OCI-LY7 (cell line): Measurements from ENCODE around the gene STAG1. TPM values are rescaled to one million over a fixed set of nuclear protein-coding genes. Genes with fewer than 3 reads are reported as not detected.

Experiments used
- BruUV-seq: library from RNA; stranded (reverse); fragments of 400-500 nt; replicated peaks from 2 replicates; lab custom pipeline; 2021; lab: Mats Ljungman, UMichigan
- CTCF ChIA-PET: fragments of 300-600 bp; sonication (Branson Sonifier 250); formaldehyde crosslinking; loops from one replicate; lab custom pipeline; 2022; ENCODE audit warnings: antibody characterized with exemption; ENCODE audit not compliant: unreplicated experiment; lab: Charles Lee
- POLR2A ChIA-PET: fragments of 300-600 bp; sonication (Branson Sonifier 250); formaldehyde crosslinking; loops from one replicate; lab custom pipeline; 2022; ENCODE audit warnings: antibody characterized with exemption; lab: Charles Lee
- DNase-seq: peaks from one replicate; pipeline ENCODE4 v3.0.0-alpha.2; 2015; ENCODE audit warnings: low spot score
- H2AFZ ChIP-seq: fragments of 200-600 bp; sonication (generic), shearing (Covaris generic); 2 replicates; pipeline ENCODE4 v1.6.1; 2014; ENCODE audit warnings: mild to moderate bottlenecking, antibody characterized with exemption, low read length, moderate library complexity
- H3K27ac ChIP-seq: fragments of 200-600 bp; sonication (generic); 2 replicates; pipeline ENCODE4 v1.5.1; 2014; ENCODE audit warnings: mixed run types, low read depth, mild to moderate bottlenecking, moderate library complexity, low read length, inconsistent platforms; ENCODE audit not compliant: poor library complexity, severe bottlenecking
- H3K36me3 ChIP-seq: fragments of 200-600 bp; sonication (generic); 2 replicates; pipeline ENCODE4 v1.6.1; 2014; ENCODE audit warnings: mild to moderate bottlenecking, antibody characterized with exemption, low read length, moderate library complexity, mixed read lengths; ENCODE audit not compliant: insufficient read depth
- H3K4me1 ChIP-seq: fragments of 200-600 bp; sonication (generic); 2 replicates; pipeline ENCODE4 v1.5.1; 2014; ENCODE audit warnings: mild to moderate bottlenecking, low read length; ENCODE audit not compliant: insufficient read depth, poor library complexity, severe bottlenecking
- H3K4me2 ChIP-seq: fragments of 200-600 bp; sonication (generic); 2 replicates; pipeline ENCODE4 v1.6.1; 2014; ENCODE audit warnings: mild to moderate bottlenecking, low read length
- H3K4me3 ChIP-seq: fragments of 200-600 bp; sonication (generic); 2 replicates; pipeline ENCODE4 v1.5.1; 2014; ENCODE audit warnings: mild to moderate bottlenecking, low read depth, low read length; ENCODE audit not compliant: poor library complexity, severe bottlenecking
- H3K79me2 ChIP-seq: fragments of 200-600 bp; sonication (generic); 2 replicates; pipeline ENCODE4 v1.6.1; 2016; ENCODE audit warnings: low read depth, mild to moderate bottlenecking, low read length, moderate library complexity, mixed read lengths; ENCODE audit not compliant: insufficient read depth
- H3K9me2 ChIP-seq: fragments of 200-600 bp; sonication (generic); 2 replicates; pipeline ENCODE4 v1.6.1; 2016; ENCODE audit warnings: mild to moderate bottlenecking, low read length, mixed read lengths; ENCODE audit not compliant: insufficient read depth
- H3K9me3 ChIP-seq: fragments of 200-600 bp; sonication (generic); 2 replicates; pipeline ENCODE4 v1.6.1; 2014; ENCODE audit warnings: mild to moderate bottlenecking, mixed run types, low read length, mixed read lengths
- H4K20me1 ChIP-seq: fragments of 200-600 bp; sonication (generic); 2 replicates; pipeline ENCODE4 v1.6.1; 2014; ENCODE audit warnings: mild to moderate bottlenecking, antibody characterized with exemption, low read length, moderate library complexity, mixed read lengths; ENCODE audit not compliant: insufficient read depth
- CTCF ChIP-seq: fragments of 200-600 bp; sonication (generic); conservative IDR thresholded peaks from 2 replicates; pipeline ENCODE4 v1.5.1; 2014; ENCODE audit warnings: mild to moderate bottlenecking, antibody characterized with exemption, low read length, moderate library complexity, mixed read lengths
- EZH2phosphoT487 ChIP-seq: fragments of 200-600 bp; sonication (generic); IDR thresholded peaks from 2 replicates; pipeline ENCODE4 v1.6.1; 2018; ENCODE audit warnings: low read depth, borderline replicate concordance, mild to moderate bottlenecking, mixed run types, antibody characterized with exemption, low read length, moderate library complexity, mixed read lengths
- intact Hi-C: fragments of 100-400 bp; cut with micrococcal nuclease; formaldehyde crosslinking; loops from one replicate; pipeline ENCODE4 v1.10.0; 2022; ENCODE audit not compliant: unreplicated experiment
- total RNA-seq, 2 experiments: library from RNA; depleted of rRNA in 1 of 2; stranded (reverse); fragments of >200 nt in 1 of 2; shearing (Covaris generic) in 1 of 2; gene quantifications; 2 replicates each; pipeline ENCODE4 v1.2.3, GENCODE V29; 2014 to 2022

The STAG1 gene
- total RNA-seq, 2 experiments from 2014 or later, result 30.7 to 46.6 TPM

GRCh38 chr3:136749091-136749490 lies 3.1 kb downstream of the STAG1 start:
- DNase-seq, result peak; percentile 50
- peaks cover 52% of the 10 kb centered on the region for H3K4me1 ChIP-seq

GRCh38 chr3:136745916-136746315 lies 6.3 kb downstream of the STAG1 start:
- Histone ChIP-seq H2AFZ (no peak overlapping the region), H3K36me3 (0 out of 2 replicates have a peak, but pooled peaks cover 8% of the 10 kb centered on the region), H3K4me3 (no peak overlapping the region), H3K79me2 (peaks cover 100% of the 10 kb centered on the region), H4K20me1 (no peaks in the 10 kb centered on the region), H3K27ac (no peak overlapping the region), H3K4me1 (peaks cover 62% of the 10 kb centered on the region), H3K4me2 (no peak overlapping the region), H3K9me3 (no peaks in the 10 kb centered on the region), H3K9me2 (no peaks in the 10 kb centered on the region)
- intact Hi-C loops, result no loop called here
- ChIA-PET POLR2A (interaction anchor here (0.7 to 1.5 kb wide), 5 partner anchors 9 to 549 kb away, joined by 3 to 12 read pairs (median 4); partner anchors contain the start of genes MSL2 and NCK1), CTCF (no interaction called here)
- DNase-seq, result no peak
- BruUV-seq, result TSS peak; percentile 17
- TF ChIP-seq EZH2phosphoT487 (no peak), CTCF (no peak)

More at GRCh38 chr3:136749091-136749490, 3.1 kb downstream of the STAG1 start:
- Histone ChIP-seq H4K20me1 (no peaks in the 10 kb centered on the region), H3K27ac (peak overlapping the region; percentile 94), H3K4me3 (peak overlapping the region; percentile 90), H3K9me2 (no peaks in the 10 kb centered on the region), H3K36me3 (no peaks in the 10 kb centered on the region), H2AFZ (peak overlapping the region; percentile 18; the same call in 1 of the 2 replicates), H3K9me3 (no peaks in the 10 kb centered on the region), H3K4me2 (peak overlapping the region; percentile 96), H3K79me2 (peaks cover 79% of the 10 kb centered on the region)
- POLR2A ChIA-PET, result interaction anchor here (0.5 to 2.0 kb wide), 13 partner anchors 9 to 678 kb away, joined by 3 to 9 read pairs (median 4); partner anchors contain the start of gene MSL2
- CTCF ChIA-PET, result no interaction called here
- no TSS peak for BruUV-seq
- TF ChIP-seq CTCF (no peak), EZH2phosphoT487 (no peak)
- intact Hi-C loops, result no loop called here

- CTCF ChIA-PET, result interaction anchor here (0.6 kb wide), 1 partner anchor 229 kb away, joined by 4 read pairs; no protein-coding TSS in a partner anchor
- H4K20me1 ChIP-seq, result no peaks in the 10 kb centered on the region
- POLR2A ChIA-PET, result interaction anchor here (0.7 to 1.5 kb wide), 4 partner anchors 9 to 51 kb away, joined by 3 to 4 read pairs (median 4); no protein-coding TSS in a partner anchor
Observed at GRCh38 chr3:136741063-136741462, 11.1 kb downstream of the STAG1 start.

More at GRCh38 chr3:136741063-136741462, 11.1 kb downstream of the STAG1 start:
- H3K9me3 ChIP-seq, result no peaks in the 10 kb centered on the region
- H3K36me3 ChIP-seq, result peaks cover 29% of the 10 kb centered on the region
- intact Hi-C loops, result no loop called here
- TF ChIP-seq CTCF (no peak), EZH2phosphoT487 (no peak)
- H3K4me2 ChIP-seq, result no peak overlapping the region
- no peak overlapping the region for H3K27ac ChIP-seq
- H3K4me1 ChIP-seq, result peaks cover 29% of the 10 kb centered on the region
- no TSS peak for BruUV-seq
- no peak for DNase-seq
- H2AFZ ChIP-seq, result no peak overlapping the region
- no peak overlapping the region for H3K4me3 ChIP-seq
- no peaks in the 10 kb centered on the region for H3K9me2 ChIP-seq
- peaks cover 100% of the 10 kb centered on the region for H3K79me2 ChIP-seq
